Brain microvascular endothelial cell (primary cell): ENCODE measurements around the gene PRTG.

ENCODE experiments used
- DNase-seq: peaks from one replicate; pipeline ENCODE4 v3.0.0-alpha.2; 2020
- H3K27ac ChIP-seq: fragments of 250-450 bp; sonication (Bioruptor Pico); 2 replicates; pipeline ENCODE4 v1.5.1; 2020; ENCODE audit warnings: mild to moderate bottlenecking, moderate library complexity
- H3K27me3 ChIP-seq: fragments of 250-450 bp; sonication (Bioruptor Pico); replicated peaks from 2 replicates; pipeline ENCODE4 v1.5.1; 2020; ENCODE audit warnings: mild to moderate bottlenecking
- H3K36me3 ChIP-seq: fragments of 250-450 bp; sonication (Bioruptor Pico); replicated peaks from 2 replicates; pipeline ENCODE4 v1.5.1; 2020; ENCODE audit warnings: mild to moderate bottlenecking
- H3K4me3 ChIP-seq: 2 replicates; pipeline ENCODE4 v1.5.1; 2011; ENCODE audit warnings: low read depth, mild to moderate bottlenecking, control low read depth, low read length, moderate library complexity
- CTCF ChIP-seq: IDR thresholded peaks from 2 replicates; pipeline ENCODE4 v1.5.1; 2011; ENCODE audit warnings: low read depth, mild to moderate bottlenecking, moderate library complexity, low read length, control low read depth, inconsistent platforms; ENCODE audit errors: missing control alignments
- in situ Hi-C: cut with HindIII; loops from 2 replicates; pipeline ENCODE4 v1.10.0; 2017; ENCODE audit warnings: low sequenced_read_pairs, low pct_ligation_motif_present

The PRTG gene

GRCh38 chr15:55637086-55637485 lies 105.9 kb downstream of the PRTG start:
- no peak for DNase-seq
- Histone ChIP-seq H3K27ac (no peak overlapping the region), H3K27me3 (no peaks in the 10 kb centered on the region), H3K4me3 (no peak overlapping the region), H3K36me3 (no peaks in the 10 kb centered on the region)
- in situ Hi-C loops: no loop called here
- TF ChIP-seq CTCF: no peak

GRCh38 chr15:55633731-55634130 lies 109.2 kb downstream of the PRTG start:
- TF ChIP-seq CTCF: no peak
- DNase-seq: no peak
- no peak overlapping the region for H3K4me3 ChIP-seq
- H3K36me3 ChIP-seq: no peaks in the 10 kb centered on the region
- H3K27me3 ChIP-seq: no peaks in the 10 kb centered on the region
- no peak overlapping the region for H3K27ac ChIP-seq
- in situ Hi-C loops: no loop called here

- in situ Hi-C loops: no loop called here
- H3K36me3 ChIP-seq: no peaks in the 10 kb centered on the region
- DNase-seq: no peak
- TF ChIP-seq CTCF: no peak
- no peak overlapping the region for H3K4me3 ChIP-seq
- H3K27me3 ChIP-seq: no peaks in the 10 kb centered on the region
- H3K27ac ChIP-seq: no peak overlapping the region
Measured at GRCh38 chr15:55632434-55632833, 110.5 kb downstream of the PRTG start.

GRCh38 chr15:55630858-55631257 lies 112.1 kb downstream of the PRTG start:
- DNase-seq: no peak
- H3K4me3 ChIP-seq: no peak overlapping the region
- H3K27me3 ChIP-seq: no peaks in the 10 kb centered on the region
- in situ Hi-C loops: no loop called here
- no peaks in the 10 kb centered on the region for H3K36me3 ChIP-seq
- TF ChIP-seq CTCF: no peak
- no peak overlapping the region for H3K27ac ChIP-seq

- no peak for DNase-seq
- TF ChIP-seq CTCF: no peak
- no peak overlapping the region for H3K27ac ChIP-seq
- H3K4me3 ChIP-seq: no peak overlapping the region
- no peaks in the 10 kb centered on the region for H3K27me3 ChIP-seq
- no peaks in the 10 kb centered on the region for H3K36me3 ChIP-seq
- in situ Hi-C loops: no loop called here
Measured at GRCh38 chr15:55628369-55628730, 114.6 kb downstream of the PRTG start.

- peak; percentile 41 for TF ChIP-seq CTCF
- Histone ChIP-seq H3K27ac (no peak overlapping the region), H3K4me3 (no peak overlapping the region), H3K27me3 (no peaks in the 10 kb centered on the region), H3K36me3 (no peaks in the 10 kb centered on the region)
- in situ Hi-C loops: no loop called here
- DNase-seq: peak; percentile 91
Measured at GRCh38 chr15:55627730-55628368, 115.1 kb downstream of the PRTG start.
